ENCODE measurements around the gene TNIP2.

The TNIP2 gene

GRCh38 chr4:2755821-2756690 lies at the start of gene TNIP2:
TNIP2 (minus strand) TSS chr4:2756336; CDS start chr4:2756289, 47 bp downstream.
- DNase-seq = peak; percentile 64 to 80 (median 76)

- no peak for DNase-seq
These were observed 48.9 kb upstream of the TNIP2 start for GRCh38 chr4:2804973-2805501.

GRCh38 chr4:2804449-2804972 lies 48.4 kb upstream of the TNIP2 start:
- no peak for DNase-seq

GRCh38 chr4:2803624-2804448 lies 47.7 kb upstream of the TNIP2 start:
- no peak for DNase-seq

GRCh38 chr4:2802618-2803531 lies 46.7 kb upstream of the TNIP2 start:
- DNase-seq = no peak

- no peak for DNase-seq
These were observed 44.8 kb upstream of the TNIP2 start for GRCh38 chr4:2800691-2801596.

- no peak for DNase-seq
These were observed 44.0 kb upstream of the TNIP2 start for GRCh38 chr4:2799971-2800690.

GRCh38 chr4:2799224-2799911 lies 43.2 kb upstream of the TNIP2 start:
- DNase-seq = peak in 1 of 6 experiments; percentile 19

GRCh38 chr4:2798399-2799223 lies 42.5 kb upstream of the TNIP2 start:
- DNase-seq = peak in 5 of 6 experiments; percentile 13 to 59 (median 39)

- DNase-seq = peak in 4 of 6 experiments; percentile 39 to 59 (median 44)
These were observed 41.6 kb upstream of the TNIP2 start for GRCh38 chr4:2797545-2798305.

- DNase-seq = no peak
These were observed 40.9 kb upstream of the TNIP2 start for GRCh38 chr4:2796849-2797544.

GRCh38 chr4:2795893-2796848 lies 40.0 kb upstream of the TNIP2 start:
- DNase-seq = no peak

- DNase-seq = no peak
These were observed 39.3 kb upstream of the TNIP2 start for GRCh38 chr4:2795300-2795892.

GRCh38 chr4:2794486-2795299 lies 38.6 kb upstream of the TNIP2 start:
- DNase-seq = peak in 1 of 6 experiments; percentile 16
